Lung microvascular endothelial cell (primary cell): ENCODE results near the gene DBNL. TPM values are rescaled to one million over a fixed set of nuclear protein-coding genes. Genes with fewer than 3 reads are reported as not detected.

Experiments
- DNase-seq, 2 donors: peaks; one replicate each; pipeline versions ENCODE4 v3.0.0 to v3.0.0-alpha.2; 2010; ENCODE audit warnings: low read depth in 2 of 2
- total RNA-seq: library from RNA; depleted of rRNA; stranded (reverse); fragments of >200 nt; gene quantifications from 2 replicates; pipeline ENCODE4 v1.2.1, GENCODE V29; 2014

The DBNL gene
- total RNA-seq, 1 donor from 2014 or later, result 97.8 TPM

DNA sequence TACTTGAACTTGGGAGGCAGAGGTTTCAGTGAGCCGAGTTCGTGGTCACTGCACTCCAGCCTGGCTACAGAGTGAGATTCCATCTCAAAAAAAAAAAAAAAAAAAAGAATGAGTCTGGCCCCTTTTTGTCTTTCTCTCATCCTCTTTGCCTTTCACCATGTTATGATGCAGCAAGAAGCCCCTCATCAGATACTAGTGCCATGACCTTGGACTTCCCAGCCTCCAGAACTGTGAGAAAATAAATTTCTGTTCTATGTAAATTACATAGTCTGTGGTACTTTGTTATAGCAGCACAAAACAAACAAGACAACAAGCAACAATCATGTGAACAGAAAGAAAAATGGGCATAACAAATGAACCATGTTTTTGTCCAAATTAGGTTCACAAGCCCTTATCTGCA lies 2.3 kb upstream of the DBNL start:
- no peak for DNase-seq

DNA sequence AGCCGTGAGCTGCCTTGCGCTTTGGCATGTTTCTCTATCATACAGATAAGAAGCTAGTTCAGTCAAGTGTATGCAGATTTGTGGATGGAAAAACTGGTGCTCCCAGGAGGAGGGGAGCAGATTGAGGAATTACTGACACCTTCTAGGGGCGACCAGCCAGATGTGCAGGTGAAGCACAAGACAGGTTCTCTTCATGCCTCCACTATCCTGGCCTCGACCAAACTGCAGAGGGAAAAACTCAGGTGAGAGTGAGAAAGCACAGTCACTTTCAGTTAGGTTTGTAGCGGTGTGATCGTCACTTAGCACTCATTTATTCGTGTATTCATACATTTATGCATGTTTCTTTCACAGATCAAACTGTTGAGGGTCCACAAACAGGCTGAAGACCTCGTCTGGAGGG lies 600 bp upstream of the DBNL start:
- DNase-seq, result no peak

DNA sequence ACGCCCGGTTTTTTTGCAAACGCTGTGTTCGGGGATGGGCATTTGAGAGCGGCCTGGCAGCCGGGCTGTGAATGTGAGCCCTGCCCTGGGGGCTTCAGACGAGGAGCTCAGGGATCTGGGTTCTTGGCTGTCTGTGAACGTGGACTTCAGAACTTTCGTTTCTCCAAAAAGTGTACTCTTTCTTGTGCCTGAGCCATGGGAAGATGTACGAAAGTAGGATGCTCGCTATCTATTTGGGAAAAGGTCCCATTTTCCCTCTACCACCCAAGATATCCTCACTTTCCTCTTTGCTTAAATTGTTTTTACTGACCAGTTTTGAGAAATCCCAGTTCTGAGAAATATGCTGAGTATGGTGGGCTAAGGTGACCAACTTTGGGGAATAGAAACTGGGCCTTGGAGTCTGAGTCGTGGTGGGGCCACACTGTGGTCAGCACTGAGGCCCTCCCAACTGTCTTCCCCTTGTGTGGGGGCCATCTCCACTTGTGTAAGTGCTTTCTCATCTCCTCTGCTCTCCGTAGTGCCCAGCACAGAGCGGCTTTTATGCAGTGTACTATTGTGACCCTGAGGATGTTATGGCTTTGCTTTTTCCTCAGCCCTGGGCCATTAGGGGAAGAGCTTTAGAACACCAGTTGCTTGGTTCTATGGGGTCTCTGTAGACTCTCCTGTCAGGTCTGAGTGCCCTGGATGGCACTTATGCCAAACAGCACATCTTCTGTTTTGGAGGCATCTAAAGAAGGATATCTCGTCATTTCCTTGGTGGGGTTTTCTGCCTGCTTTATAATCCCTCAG lies 918 bp downstream of the DBNL start:
- no peak for DNase-seq

DNA sequence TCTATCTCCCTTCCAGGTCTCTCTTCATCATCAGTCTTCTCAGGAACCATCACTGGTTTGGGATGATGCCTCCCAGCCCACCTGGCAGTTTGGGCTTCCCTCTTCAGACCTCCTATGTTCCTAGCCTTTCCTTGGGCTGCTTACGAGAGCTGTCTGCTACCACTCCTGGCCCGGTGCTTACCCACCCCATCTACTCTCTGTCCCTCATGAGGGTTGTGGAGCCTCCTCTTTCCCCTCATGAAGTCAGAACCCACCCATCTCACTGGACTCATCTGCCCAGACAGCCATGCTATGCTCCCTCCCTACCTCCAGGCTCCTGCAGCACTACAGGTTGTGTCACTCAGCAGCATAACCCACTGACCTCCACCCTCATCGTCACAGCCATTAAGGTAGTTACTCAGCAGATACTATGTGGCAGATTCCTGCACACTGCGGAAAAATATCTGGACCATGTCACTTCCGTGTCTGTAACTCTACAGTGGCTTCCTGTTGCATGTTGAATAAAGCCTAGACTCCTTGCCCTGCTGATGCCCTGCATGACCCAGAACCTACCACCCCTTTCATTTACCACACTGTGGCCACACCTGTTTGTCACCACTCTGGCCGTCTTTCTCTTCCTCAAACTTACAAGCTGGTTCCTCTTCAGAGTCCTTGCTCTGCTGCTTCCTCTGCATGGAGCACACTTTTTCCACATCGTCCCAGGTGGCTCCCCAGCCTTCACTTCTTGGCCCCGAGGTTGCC lies 2.0 kb downstream of the DBNL start:
- DNase-seq, result peak; percentile 24 to 63

DNA sequence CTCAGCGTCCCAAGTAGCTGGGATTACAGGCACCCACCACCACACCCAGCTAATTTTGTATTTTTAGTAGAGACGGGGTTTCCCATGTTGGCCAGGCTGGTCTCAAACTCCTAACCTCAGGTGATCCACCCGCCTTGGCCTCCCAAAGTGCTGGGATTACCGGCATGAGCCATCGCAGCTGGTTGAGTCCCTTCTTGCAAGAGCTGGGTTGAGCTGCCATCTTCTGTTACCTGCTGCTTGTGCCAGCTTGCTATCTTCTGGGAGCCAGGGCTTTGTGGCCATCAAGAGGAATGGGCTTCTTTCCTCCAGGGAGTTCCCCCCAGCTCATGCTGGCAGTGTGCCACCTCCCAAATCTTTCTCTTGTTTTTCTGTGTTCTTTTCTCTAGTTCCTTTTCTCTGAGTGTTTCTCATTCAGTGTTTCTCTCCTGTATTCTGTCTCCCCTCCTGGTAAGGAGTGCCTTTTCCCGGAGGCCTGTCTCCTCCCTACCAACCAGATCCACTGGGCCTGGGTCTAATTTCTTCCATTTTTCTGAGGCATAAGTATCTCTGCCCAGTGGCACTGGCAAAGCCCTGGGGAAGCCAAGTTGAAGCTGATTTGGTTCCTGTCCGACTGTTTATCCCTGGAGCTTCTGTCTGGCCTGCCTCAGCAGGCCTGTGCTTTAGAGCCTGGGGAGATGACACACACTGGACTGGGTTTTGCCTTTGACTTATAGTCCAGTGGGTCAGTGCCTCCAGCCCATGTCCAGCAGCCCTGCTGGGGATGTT lies 3.7 kb downstream of the DBNL start:
- DNase-seq, result no peak

DNA sequence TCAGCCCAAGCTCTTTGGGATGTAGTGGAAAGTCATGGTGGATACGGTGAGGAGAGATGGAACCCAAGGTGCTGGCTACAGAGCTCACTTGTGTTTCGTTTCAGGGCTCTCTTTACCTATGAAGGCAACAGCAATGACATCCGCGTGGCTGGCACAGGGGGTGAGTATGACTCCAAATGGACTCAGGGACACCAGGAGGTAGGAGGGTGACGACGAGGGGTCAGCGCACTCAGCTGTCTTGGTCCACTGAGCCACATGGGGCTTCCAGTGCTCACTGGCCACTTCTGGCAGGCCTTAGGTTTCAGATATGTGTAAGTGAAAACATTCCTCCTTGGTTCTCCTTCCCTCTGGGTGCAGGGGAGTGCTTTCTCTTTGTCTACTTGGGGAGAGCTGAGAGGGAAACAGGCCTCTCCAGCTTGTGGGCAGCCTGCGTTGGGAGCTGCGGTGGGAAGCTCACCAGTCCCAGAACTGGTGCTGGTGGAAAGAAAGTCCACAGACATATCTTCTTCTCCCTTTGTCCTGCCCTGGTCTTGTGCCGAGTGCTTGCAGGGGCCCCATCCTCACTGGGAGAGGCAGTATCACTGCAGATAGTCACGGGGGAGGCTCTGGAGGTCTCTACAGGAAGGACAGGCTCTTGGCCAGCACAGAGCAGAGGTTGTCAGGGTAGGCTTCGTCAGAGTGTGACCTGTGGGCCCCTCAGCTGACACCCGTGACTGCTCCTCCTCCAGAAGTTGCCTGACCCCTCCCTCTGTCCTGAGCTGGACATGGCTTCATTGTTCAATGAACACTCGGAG lies 5.8 kb downstream of the DBNL start:
- DNase-seq, result no peak

DNA sequence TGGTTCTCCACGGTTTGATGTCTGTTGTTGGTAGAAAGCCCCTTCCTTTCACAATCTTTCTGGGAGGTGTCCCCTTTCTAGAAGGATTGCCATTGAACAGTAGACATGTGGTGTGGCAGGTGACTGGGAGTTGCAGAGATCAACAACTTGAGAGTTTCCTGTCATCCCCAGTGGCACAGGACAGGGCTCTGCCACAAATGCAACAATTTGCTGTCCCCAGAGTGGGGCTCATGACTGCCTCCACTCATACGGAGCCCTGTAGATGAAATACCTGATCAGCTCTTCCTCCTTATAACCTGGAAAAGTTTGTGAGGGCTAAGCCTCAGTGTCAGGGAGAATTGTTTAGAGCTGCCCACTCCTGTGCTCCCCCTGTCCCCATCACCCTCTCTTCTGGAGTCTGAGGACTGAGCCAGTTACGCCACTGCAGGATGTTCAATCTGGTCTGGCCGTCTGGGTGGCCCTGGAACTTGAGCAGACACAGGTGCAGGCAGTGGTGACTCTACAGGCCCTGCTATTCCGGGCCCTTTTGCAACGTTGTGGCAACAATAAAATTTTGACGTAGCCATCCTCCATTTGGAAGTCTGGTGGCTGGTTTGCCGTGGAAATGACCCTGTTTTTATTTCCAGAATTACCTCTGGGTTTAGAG lies 6.5 kb downstream of the DBNL start:
- DNase-seq, result no peak

DNA sequence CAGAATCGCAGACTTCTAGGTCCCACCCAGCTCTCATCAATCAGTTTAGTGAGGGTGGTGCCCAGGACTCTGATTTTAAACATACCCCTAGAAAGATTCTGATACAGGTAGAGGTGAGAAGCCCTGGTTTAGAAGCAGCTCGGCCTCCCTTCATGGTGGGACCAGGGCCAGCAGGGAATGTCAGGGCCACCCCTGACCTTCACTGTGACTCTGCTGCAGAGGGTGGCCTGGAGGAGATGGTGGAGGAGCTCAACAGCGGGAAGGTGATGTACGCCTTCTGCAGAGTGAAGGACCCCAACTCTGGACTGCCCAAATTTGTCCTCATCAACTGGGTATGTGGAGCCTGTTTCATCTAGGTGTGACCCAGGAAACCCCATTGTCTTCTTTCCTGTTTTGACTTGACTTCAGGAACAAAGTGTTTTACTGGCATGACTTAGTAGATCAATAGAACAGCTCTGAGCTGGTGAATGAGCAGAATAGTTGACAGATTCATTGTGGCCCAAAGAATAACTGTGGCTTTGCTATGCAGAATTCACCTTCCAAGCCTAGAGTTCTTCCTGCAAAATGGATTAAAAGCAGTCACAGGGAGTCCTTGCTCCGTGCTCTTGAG lies 7.2 kb downstream of the DBNL start:
- DNase-seq, result no peak

DNA sequence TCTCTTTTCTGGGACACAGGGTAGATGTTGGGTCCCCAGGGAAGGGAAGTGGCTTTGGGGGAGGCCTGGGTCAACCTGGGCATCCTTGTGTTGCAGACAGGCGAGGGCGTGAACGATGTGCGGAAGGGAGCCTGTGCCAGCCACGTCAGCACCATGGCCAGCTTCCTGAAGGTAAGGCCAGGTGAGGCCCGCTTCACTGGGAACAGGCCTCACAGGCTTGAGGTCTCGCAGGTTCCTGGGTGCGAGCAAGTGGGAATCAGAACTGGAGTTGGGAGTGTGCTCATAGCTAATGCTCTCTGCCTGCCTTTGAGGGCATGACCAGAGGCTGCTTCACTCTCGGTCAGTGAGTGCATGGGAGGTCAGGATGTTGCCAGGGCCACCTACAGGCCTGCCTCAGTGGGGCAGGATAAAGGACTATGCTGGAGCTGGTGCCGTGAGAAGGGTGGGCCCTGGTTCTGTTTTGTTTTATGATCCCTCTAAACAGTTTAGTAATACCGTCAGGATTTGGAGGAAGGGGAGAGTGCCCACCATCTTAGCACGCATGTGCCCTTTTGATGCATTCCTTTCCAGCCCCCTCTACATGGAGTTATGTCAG lies 8.4 kb downstream of the DBNL start:
- no peak for DNase-seq

DNA sequence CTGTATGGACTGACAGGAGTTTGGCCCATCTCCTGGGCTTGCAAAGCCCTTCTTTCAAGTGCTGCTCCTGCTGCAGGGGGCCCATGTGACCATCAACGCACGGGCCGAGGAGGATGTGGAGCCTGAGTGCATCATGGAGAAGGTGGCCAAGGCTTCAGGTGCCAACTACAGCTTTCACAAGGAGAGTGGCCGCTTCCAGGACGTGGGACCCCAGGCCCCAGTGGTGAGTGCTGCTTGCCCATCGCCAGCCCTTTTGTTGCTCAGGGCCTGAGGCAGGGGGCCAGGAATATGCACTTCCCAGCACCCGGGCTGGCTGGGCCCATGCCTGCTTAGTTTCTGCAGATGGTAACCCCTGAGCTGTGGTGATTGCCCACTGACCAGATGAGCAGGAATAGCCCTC lies 12.2 kb downstream of the DBNL start:
- no peak for DNase-seq

DNA sequence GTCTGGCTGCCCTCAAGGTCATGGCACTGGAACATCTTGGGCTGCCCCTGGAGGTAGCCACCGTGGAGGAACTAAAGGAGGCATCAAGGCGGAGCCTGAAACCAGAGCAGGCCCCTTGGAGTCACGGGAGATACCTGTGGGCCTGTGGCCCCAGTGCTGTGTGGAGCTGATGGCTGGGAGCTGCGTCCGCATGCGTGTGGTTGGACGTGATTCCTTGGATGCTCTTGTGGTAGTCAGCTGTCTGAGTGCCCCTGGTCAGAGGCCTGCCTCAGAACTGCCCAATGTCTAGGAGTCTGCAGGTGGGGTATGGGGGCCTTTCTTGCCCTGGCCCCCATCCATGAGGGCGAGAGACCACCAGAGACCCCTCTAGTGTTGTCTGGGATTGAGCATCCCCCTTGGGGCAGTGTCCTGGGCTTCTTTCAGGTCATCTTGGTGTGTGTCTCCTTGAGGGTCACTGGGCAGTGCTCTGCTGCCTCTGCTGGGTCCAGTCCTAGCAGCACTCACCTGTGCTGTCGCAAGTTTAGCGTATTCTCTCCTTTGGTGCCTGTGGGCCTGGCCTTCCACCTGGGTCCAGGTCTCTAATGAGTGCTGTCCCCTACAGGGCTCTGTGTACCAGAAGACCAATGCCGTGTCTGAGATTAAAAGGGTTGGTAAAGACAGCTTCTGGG lies 12.8 kb downstream of the DBNL start:
- no peak for DNase-seq

DNA sequence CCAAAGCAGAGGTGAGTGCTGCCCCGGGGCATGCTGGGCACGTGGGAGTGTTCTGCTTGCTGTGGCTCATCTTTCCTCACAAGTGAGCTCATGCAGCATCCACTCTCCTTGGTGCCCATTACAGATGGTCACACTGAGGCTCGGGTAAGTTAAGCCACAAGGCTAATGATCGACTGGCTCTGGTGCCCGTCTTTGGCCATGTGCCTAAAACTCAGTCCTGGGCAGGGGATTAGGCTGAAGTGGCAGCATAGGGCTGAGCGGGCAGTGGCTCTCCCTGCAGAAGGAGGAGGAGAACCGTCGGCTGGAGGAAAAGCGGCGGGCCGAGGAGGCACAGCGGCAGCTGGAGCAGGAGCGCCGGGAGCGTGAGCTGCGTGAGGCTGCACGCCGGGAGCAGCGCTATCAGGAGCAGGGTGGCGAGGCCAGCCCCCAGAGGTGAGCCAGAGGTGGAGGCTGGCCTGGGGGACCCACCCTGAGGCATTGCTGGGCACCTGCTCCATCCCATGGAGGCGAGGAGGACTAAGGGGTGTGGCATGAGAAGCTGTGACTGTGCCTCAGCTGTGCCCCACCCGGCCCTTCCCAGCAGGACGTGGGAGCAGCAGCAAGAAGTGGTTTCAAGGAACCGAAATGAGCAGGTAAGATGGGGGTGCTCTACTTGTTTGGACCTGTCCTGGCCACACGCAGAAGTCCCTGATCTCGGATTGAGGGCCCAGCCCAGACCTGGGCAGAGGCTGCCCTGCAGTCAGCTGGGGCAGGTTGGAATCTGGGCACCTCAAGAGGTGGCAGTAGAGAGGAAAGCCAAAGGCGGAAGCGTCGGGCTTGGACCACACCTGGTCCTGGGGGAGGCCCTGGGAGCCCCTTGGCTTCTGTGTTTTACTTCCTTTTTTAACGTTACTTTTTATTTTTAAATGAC lies 13.6 kb downstream of the DBNL start:
- no peak for DNase-seq

DNA sequence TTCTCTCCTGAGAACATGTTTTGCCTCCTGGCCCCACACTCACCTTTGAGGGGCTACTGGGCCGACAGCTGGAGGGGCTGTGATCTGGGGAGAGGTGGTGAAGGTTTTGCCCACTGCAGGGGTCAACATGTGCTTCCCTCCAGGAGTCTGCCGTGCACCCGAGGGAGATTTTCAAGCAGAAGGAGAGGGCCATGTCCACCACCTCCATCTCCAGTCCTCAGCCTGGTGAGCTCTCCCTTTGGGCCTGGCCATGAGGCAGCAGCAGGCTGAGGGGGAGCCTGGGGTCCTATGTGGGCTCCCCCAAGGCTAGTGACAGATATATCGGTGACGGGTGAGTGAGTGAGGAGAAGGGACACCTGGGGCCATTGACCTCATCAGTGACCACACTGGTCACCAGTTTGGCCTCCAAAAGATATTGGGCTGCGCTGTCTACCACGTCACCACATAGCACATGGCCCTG lies 14.3 kb downstream of the DBNL start:
- no peak for DNase-seq

DNA sequence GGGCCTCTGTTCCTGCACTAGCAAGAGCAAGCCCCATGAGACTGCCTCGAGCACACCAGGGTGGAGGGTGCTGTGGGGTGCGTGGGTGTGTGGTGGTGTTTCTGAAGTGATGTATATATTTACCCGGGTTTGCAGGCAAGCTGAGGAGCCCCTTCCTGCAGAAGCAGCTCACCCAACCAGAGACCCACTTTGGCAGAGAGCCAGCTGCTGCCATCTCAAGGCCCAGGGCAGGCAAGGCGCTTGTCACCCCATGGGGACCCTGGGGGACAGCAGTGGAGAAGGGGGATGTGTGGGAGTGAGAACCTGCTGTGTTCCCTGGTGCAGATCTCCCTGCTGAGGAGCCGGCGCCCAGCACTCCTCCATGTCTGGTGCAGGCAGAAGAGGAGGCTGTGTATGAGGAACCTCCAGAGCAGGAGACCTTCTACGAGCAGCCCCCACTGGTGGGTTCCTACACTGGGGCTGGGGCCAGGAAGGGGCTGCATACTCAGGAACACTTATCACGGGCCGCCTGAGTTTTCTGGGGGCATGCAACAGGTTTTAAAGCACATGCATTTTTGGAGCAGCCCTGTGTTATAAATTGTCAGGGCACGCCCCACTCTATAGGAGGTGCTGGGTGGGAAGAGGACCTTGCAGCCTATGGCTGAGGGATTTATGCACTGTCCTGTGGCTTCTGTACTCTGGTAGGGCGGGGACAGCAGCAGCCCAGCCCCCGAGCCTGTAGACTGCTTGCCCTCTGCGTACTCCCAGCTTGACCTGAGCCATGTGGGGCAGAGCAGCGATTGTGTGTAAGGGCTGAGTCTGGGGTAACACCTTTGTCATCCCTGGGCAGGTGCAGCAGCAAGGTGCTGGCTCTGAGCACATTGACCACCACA lies 15.0 kb downstream of the DBNL start:
- DNase-seq, result no peak

DNA sequence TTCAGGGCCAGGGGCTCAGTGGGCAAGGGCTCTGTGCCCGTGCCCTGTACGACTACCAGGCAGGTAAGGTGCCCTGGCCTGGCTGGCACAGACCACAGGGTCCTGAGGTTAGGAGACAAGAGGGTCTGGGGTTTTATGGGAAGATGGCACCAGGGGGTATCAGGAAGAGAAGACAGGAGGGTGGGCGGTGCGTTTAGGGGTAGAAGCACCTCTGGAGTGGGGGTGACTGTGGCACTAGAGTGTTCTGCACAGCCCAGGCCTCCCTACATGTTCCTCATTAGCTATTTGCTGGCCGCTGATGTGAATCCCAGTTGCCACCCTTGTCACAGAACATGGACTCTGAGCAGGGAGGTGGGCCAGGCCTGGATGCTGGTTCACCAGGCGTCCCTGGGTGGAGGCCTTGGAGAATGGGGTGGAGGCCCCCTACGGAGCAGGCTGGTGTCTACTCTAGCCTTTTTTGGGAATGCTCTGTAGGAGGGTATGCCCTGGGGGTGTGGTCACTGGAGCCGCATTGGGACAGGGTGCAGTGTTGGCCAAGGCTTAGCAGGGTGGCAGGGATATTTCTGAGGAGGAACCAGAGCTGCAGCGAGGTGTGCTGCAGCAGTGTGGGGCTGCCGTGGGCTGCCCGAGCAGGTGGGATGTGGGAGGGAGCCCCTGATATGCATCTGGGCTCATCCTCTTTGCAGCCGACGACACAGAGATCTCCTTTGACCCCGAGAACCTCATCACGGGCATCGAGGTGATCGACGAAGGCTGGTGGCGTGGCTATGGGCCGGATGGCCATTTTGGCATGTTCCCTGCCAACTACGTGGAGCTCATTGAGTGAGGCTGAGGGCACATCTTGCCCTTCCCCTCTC lies 15.8 kb downstream of the DBNL start:
- DNase-seq, result no peak

DNA sequence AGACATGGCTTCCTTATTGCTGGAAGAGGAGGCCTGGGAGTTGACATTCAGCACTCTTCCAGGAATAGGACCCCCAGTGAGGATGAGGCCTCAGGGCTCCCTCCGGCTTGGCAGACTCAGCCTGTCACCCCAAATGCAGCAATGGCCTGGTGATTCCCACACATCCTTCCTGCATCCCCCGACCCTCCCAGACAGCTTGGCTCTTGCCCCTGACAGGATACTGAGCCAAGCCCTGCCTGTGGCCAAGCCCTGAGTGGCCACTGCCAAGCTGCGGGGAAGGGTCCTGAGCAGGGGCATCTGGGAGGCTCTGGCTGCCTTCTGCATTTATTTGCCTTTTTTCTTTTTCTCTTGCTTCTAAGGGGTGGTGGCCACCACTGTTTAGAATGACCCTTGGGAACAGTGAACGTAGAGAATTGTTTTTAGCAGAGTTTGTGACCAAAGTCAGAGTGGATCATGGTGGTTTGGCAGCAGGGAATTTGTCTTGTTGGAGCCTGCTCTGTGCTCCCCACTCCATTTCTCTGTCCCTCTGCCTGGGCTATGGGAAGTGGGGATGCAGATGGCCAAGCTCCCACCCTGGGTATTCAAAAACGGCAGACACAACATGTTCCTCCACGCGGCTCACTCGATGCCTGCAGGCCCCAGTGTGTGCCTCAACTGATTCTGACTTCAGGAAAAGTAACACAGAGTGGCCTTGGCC lies 16.6 kb downstream of the DBNL start:
- DNase-seq, result no peak
